Activated T-cell treated with anti-CD3 and anti-CD28 coated beads, Interleukin-2, amount 50 U/mL, for 72 hours (primary cell): Measurements from ENCODE around the gene TMEM212. TPM values are rescaled to one million over a fixed set of nuclear protein-coding genes. Genes with fewer than 3 reads are reported as not detected.
"Not testable (repeated sequence)": the region's sequence is repeated elsewhere in the genome, so short reads cannot be mapped to it uniquely, and the experiment has no call there.

ENCODE experiments used
- ATAC-seq, 2 donors: fragments of 150-1000 bp; cut with Tn5 transposase; replicated peaks in 1 of 2; 2 replicates each; pipeline ENCODE4 v1.10.0; 2021; ENCODE audit warnings: moderate library complexity in 2 of 2, mild to moderate bottlenecking in 1 of 2
- DNase-seq, 2 donors: peaks; one replicate each; pipeline ENCODE4 v3.0.0; 2021 to 2022; ENCODE audit warnings: mixed read lengths in 1 of 2
- H3K27ac Mint-ChIP-seq: one replicate; pipeline ENCODE4 v1.8.0; 2022; ENCODE audit warnings: mild to moderate bottlenecking, moderate library complexity, mixed read lengths
- H3K27me3 Mint-ChIP-seq: one replicate; pipeline ENCODE4 v1.8.0; 2022; ENCODE audit warnings: low read depth, mixed read lengths
- H3K36me3 Mint-ChIP-seq, 2 donors: one replicate each; pipeline ENCODE4 v1.8.0; 2022; ENCODE audit warnings: mixed read lengths in 2 of 2, mild to moderate bottlenecking in 1 of 2; ENCODE audit not compliant: insufficient read depth in 2 of 2
- H3K4me1 Mint-ChIP-seq: one replicate; pipeline ENCODE4 v1.8.0; 2022; ENCODE audit warnings: low read depth, mixed read lengths
- H3K4me3 Mint-ChIP-seq, 2 donors: one replicate each; pipeline ENCODE4 v1.8.0; 2022; ENCODE audit warnings: mild to moderate bottlenecking in 2 of 2, mixed read lengths in 2 of 2, moderate library complexity in 2 of 2
- H3K9me3 Mint-ChIP-seq, 2 donors: one replicate each; pipeline ENCODE4 v1.8.0; 2022; ENCODE audit warnings: mixed read lengths in 2 of 2
- total RNA-seq, 2 donors: library from RNA; stranded (reverse); gene quantifications; one replicate each; pipeline ENCODE4 v1.2.3, GENCODE V29; 2022

TMEM212 gene
- total RNA-seq, 2 donors from 2014 or later, result not detected

DNA sequence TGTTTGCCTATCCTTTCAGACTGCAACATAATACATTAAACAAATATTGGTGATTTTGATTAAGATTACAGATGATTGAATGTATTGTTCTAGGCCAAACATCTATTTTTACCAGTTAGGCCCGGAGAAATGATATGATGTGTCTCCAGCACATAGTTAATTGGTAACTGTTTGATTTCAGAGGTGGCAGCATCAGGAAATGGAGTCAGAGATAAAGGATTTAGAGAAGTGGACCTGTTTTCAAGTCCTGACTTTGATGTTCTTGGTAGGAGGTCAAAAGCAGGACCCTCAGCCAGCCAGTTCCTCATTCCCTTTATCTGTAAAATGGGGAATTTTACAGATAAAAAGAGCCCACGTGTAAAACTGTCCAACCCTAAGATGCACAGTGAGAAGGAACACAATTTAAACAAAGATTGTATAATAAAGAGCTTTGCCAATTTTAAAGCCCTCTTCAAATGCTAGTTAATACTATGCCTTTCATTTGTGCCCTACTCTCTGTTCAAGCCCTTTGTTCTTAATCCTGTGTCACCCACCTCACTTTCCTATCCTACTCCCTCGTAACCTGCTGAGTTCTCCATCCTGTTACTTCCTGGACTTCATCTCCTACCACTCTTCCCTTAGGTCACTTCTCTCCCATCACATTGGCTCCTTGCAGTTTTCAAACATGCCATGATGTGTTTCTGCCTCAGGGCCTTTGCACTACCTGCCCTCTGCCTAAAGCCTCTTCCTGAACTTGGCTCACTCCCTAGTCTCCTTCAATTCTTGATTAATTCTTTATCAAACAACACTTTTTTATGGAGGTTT, 2.5 kb downstream of the TMEM212 start:
- ATAC-seq (no peak), DNase-seq (no peak)
- Mint-ChIP-seq H3K36me3 (no peaks in the 10 kb centered on the region), H3K4me1 (peaks cover 25% of the 10 kb centered on the region), H3K27ac (no peak overlapping the region), H3K9me3 (no peaks in the 10 kb centered on the region), H3K4me3 (no peak overlapping the region), H3K27me3 (peaks cover 35% of the 10 kb centered on the region)

GRCh38 chr3:171846597-171846996, 3.4 kb downstream of the TMEM212 start:
- Mint-ChIP-seq H3K4me3 (no peak overlapping the region), H3K27ac (no peak overlapping the region), H3K27me3 (peaks cover 35% of the 10 kb centered on the region), H3K9me3 (no peaks in the 10 kb centered on the region), H3K4me1 (peaks cover 25% of the 10 kb centered on the region), H3K36me3 (no peaks in the 10 kb centered on the region)
- peak; percentile 98 to 99 for ATAC-seq
- peak; percentile 9 to 28 for DNase-seq

DNA sequence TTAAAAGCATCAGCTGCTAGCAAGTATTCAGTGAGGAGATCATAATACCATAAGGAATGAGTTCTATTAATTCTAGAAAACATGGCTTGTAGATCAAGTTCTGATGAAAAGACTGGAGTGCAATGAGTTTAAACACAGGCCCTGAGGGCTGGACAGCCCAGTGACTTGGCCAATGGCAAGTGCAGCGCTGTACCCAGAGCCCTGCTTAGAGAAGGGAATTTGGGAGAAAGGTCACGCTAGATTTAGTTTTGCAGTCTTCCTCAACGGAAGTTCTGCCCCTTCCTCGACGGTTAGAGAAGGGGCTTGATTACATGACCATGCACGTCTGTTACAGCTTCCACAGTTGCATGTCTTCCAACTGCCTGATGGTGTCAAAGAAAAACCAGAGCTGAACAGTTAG, 4.0 kb downstream of the TMEM212 start:
- Mint-ChIP-seq H3K4me1 (peaks cover 25% of the 10 kb centered on the region), H3K27me3 (peaks cover 32% of the 10 kb centered on the region), H3K4me3 (no peak overlapping the region), H3K36me3 (no peaks in the 10 kb centered on the region), H3K9me3 (no peaks in the 10 kb centered on the region), H3K27ac (no peak overlapping the region)
- DNase-seq (no peak), ATAC-seq (peak; percentile 7 to 27)

- no peak overlapping the region for H3K4me3 Mint-ChIP-seq
- no peak for DNase-seq
- no peak for ATAC-seq
- no peaks in the 10 kb centered on the region for H3K9me3 Mint-ChIP-seq
- H3K4me1 Mint-ChIP-seq, result peaks cover 25% of the 10 kb centered on the region
- H3K36me3 Mint-ChIP-seq, result no peaks in the 10 kb centered on the region
- H3K27ac Mint-ChIP-seq, result no peak overlapping the region
- peaks cover 37% of the 10 kb centered on the region for H3K27me3 Mint-ChIP-seq
Measured at GRCh38 chr3:171847595-171848259, 4.6 kb downstream of the TMEM212 start.

DNA sequence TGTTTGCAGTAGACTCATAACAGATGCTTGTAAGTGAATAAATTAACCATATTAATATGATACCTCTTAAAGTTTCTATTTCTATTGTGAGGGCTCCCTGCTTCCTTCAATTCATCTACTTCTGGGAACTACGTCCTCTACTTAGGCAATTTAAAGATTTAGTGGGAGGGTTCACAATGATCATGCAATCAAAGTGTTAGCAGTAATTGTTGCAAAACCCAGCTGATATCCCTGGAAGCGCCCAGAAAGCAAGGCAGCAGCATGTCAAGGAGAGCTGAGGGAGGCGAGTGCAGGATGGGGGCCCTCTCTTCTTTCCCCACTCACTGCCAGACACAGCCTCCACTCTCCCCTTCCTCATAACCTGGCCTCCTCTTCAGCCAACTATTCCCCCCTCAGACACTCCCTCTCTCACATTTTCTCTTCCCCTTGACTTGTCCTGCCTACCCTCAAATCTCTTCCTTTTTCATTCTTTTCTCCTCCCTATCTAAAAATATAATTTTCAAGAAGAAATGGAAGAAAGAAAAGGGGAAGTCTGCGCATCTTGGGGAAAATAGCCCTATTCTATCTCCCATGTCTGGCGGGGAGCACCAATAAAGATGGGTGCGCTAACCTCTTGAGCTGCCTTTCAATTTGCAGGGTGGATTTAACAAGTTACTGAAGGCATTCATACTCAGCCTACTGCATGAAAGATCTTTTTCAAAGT, 6.6 kb downstream of the TMEM212 start:
- ATAC-seq (no peak), DNase-seq (no peak)
- H3K4me1 Mint-ChIP-seq, result peaks cover 25% of the 10 kb centered on the region
- H3K36me3 Mint-ChIP-seq, result peaks cover 6 to 9% of the 10 kb centered on the region in 2 donors
- H3K27ac Mint-ChIP-seq, result no peak overlapping the region
- peaks cover 5 to 8% of the 10 kb centered on the region in 2 donors for H3K9me3 Mint-ChIP-seq
- H3K4me3 Mint-ChIP-seq, result no peak overlapping the region
- H3K27me3 Mint-ChIP-seq, result peaks cover 39% of the 10 kb centered on the region

GRCh38 chr3:171850320-171850959, 7.3 kb downstream of the TMEM212 start:
- Mint-ChIP-seq H3K36me3 (peaks cover 6 to 9% of the 10 kb centered on the region in 2 donors), H3K27ac (no peak overlapping the region), H3K4me1 (peaks cover 25% of the 10 kb centered on the region), H3K27me3 (peaks cover 39% of the 10 kb centered on the region), H3K9me3 (peaks cover 5 to 8% of the 10 kb centered on the region in 2 donors), H3K4me3 (no peak overlapping the region)
- no peak for DNase-seq
- no peak for ATAC-seq

- ATAC-seq (no peak), DNase-seq (no peak)
- Mint-ChIP-seq H3K27me3 (peaks cover 35% of the 10 kb centered on the region), H3K4me1 (peaks cover 21% of the 10 kb centered on the region), H3K36me3 (peaks cover 6 to 9% of the 10 kb centered on the region in 2 donors), H3K4me3 (no peak overlapping the region), H3K27ac (no peak overlapping the region), H3K9me3 (peaks cover 5 to 8% of the 10 kb centered on the region in 2 donors)
Measured at GRCh38 chr3:171850960-171851659, 8.0 kb downstream of the TMEM212 start.

DNA sequence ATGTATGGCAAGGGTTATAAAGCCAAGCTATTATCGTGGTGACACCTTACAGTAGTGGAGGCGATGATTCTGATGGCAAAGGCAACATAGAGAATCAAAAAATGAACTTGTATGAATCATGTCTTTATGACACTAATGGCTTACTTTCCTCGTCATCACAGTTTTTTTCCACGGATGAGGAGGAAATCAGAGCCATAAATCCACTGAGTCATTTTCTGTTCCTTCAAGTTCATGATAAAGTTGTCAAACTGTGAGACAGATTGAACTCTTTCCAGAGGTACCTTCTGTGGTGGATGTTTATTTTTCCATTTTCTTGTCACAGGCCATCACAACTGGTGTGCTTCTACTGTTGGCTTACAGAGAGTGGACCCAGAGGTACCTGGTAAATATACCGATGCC, 8.5 kb downstream of the TMEM212 start:
- H3K4me3 Mint-ChIP-seq, result no peak overlapping the region
- ATAC-seq, result no peak
- H3K27me3 Mint-ChIP-seq, result peaks cover 34% of the 10 kb centered on the region
- no peak overlapping the region for H3K27ac Mint-ChIP-seq
- peaks cover 15% of the 10 kb centered on the region for H3K4me1 Mint-ChIP-seq
- DNase-seq, result no peak
- peaks cover 6 to 9% of the 10 kb centered on the region in 2 donors for H3K36me3 Mint-ChIP-seq
- peaks cover 5 to 8% of the 10 kb centered on the region in 2 donors for H3K9me3 Mint-ChIP-seq

- H3K9me3 Mint-ChIP-seq, result peaks cover 5 to 8% of the 10 kb centered on the region in 2 donors
- H3K4me3 Mint-ChIP-seq, result no peak overlapping the region
- no peak overlapping the region for H3K27ac Mint-ChIP-seq
- H3K27me3 Mint-ChIP-seq, result peaks cover 25% of the 10 kb centered on the region
- ATAC-seq, result no peak
- peaks cover 9% of the 10 kb centered on the region in 2 donors for H3K36me3 Mint-ChIP-seq
- no peak for DNase-seq
- no peaks in the 10 kb centered on the region for H3K4me1 Mint-ChIP-seq
Measured at GRCh38 chr3:171854649-171855305, 11.6 kb downstream of the TMEM212 start.

DNA sequence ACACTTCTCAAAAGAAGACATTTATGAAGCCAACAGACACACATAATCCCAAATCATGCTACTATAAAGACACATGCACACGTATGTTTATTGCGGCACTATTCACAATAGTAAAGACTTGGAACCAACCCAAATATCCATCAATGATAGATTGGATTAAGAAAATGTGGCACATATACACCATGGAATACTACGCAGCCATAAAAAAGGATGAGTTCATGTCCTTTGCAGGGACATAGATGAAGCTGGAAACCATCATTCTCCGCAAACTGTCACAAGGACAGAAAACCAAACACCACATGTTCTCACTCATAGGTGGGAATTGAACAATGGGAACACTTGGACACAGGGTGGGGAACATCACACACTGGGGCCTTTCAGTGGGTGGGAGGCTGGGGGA, 15.6 kb downstream of the TMEM212 start:
- not testable (repeated sequence) for H3K4me1 Mint-ChIP-seq, ATAC-seq, DNase-seq, H3K9me3 Mint-ChIP-seq, H3K36me3 Mint-ChIP-seq, H3K27ac Mint-ChIP-seq, H3K4me3 Mint-ChIP-seq
- peaks cover 10% of the 10 kb centered on the region for H3K27me3 Mint-ChIP-seq

- DNase-seq (no peak), ATAC-seq (no peak)
- no peak overlapping the region for H3K27ac Mint-ChIP-seq
- no peaks in the 10 kb centered on the region for H3K9me3 Mint-ChIP-seq
- peaks cover 15% of the 10 kb centered on the region for H3K27me3 Mint-ChIP-seq
- H3K4me3 Mint-ChIP-seq, result no peak overlapping the region
- H3K4me1 Mint-ChIP-seq, result no peaks in the 10 kb centered on the region
- peaks cover 0 to 3% of the 10 kb centered on the region in 2 donors for H3K36me3 Mint-ChIP-seq
Measured at GRCh38 chr3:171860830-171861535, 17.8 kb downstream of the TMEM212 start.
